Suprapubic skin (tissue), 4 donors: ENCODE data around the gene HERC2.

Experiments
- POLR2A ChIP-seq, 2 donors: fragments of 450-650 bp; IDR thresholded peaks; one replicate each; pipeline ENCODE4 v1.6.1; 2017; ENCODE audit warnings: antibody characterized with exemption in 2 of 2, mild to moderate bottlenecking in 2 of 2, moderate library complexity in 2 of 2
- POLR2AphosphoS5 ChIP-seq, 3 donors: sonication (generic); formaldehyde crosslinking; IDR thresholded peaks; one replicate each; pipeline ENCODE4 v1.6.1; 2017; ENCODE audit warnings: antibody characterized with exemption in 3 of 3
- TF ChIP-seq, protein P1 (sequence below), 2 donors: fragments of 200-600 bp in 1 of 2; fragments of 450-650 bp in 1 of 2; sonication (generic) in 1 of 2; IDR thresholded peaks; one replicate each; pipeline ENCODE4 v1.5.1; 2016 to 2019; ENCODE audit warnings: antibody characterized with exemption in 2 of 2, mild to moderate bottlenecking in 1 of 2, moderate library complexity in 1 of 2

DNA sequence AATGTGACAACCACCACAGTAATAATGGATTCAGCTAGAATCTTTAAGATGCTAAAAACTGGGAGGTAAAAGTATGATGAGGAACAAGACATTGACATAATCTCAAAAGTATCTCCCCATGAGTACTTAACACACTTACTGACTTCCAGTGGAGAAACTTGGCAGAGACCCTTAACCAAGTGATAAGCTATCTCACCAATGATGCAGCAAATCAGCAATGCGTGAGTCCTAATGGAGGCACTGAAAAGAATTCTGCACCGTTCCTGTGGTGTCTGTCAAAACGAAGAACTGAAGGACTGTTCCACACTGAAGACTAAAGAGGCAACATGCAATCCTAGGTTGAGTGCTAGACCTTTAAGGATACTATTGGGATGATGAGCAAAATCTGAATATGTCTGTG is 154.9 kb downstream of the HERC2 start:
- TF ChIP-seq, protein P1, sequence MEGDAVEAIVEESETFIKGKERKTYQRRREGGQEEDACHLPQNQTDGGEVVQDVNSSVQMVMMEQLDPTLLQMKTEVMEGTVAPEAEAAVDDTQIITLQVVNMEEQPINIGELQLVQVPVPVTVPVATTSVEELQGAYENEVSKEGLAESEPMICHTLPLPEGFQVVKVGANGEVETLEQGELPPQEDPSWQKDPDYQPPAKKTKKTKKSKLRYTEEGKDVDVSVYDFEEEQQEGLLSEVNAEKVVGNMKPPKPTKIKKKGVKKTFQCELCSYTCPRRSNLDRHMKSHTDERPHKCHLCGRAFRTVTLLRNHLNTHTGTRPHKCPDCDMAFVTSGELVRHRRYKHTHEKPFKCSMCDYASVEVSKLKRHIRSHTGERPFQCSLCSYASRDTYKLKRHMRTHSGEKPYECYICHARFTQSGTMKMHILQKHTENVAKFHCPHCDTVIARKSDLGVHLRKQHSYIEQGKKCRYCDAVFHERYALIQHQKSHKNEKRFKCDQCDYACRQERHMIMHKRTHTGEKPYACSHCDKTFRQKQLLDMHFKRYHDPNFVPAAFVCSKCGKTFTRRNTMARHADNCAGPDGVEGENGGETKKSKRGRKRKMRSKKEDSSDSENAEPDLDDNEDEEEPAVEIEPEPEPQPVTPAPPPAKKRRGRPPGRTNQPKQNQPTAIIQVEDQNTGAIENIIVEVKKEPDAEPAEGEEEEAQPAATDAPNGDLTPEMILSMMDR (IDR thresholded peaks at IDR 0.05): no peak
- TF ChIP-seq POLR2AphosphoS5 (IDR thresholded peaks at IDR 0.05): no peak
- no peak for TF ChIP-seq POLR2A (IDR thresholded peaks at IDR 0.05)
